K562 (cell line): Measurements from ENCODE around the gene CRLF1. TPM values are rescaled to one million over a fixed set of nuclear protein-coding genes. Genes with fewer than 3 reads are reported as not detected.

Experiments
- C11orf30 ChIP-seq: fragments of 450-650 bp; IDR thresholded peaks from 2 replicates; pipeline ENCODE4 v1.6.1; 2016; ENCODE audit warnings: low read depth, mild to moderate bottlenecking
- ETS2 ChIP-seq: IDR thresholded peaks from 2 replicates; pipeline ENCODE4 v1.6.1; 2016; ENCODE audit warnings: borderline replicate concordance, missing genetic modification characterization, mild to moderate bottlenecking, moderate library complexity, missing compliant biosample characterization; ENCODE audit not compliant: poor library complexity, severe bottlenecking
- ETV1 ChIP-seq: fragments of 450-650 bp; conservative IDR thresholded peaks from 2 replicates; pipeline ENCODE4 v1.6.1; 2016; ENCODE audit warnings: missing genetic modification characterization, control low read depth, low read depth, missing compliant biosample characterization
- MAFG ChIP-seq: fragments of 450-650 bp; conservative IDR thresholded peaks from 2 replicates; pipeline ENCODE4 v1.6.1; 2016; ENCODE audit warnings: missing genetic modification characterization, missing compliant biosample characterization
- MTA1 ChIP-seq: fragments of 450-650 bp; IDR thresholded peaks from 2 replicates; pipeline ENCODE4 v1.6.1; 2017; ENCODE audit warnings: borderline replicate concordance
- NCOA6 ChIP-seq: fragments of 450-650 bp; IDR thresholded peaks from 2 replicates; pipeline ENCODE4 v1.6.1; 2017; ENCODE audit warnings: mild to moderate bottlenecking
- POLR3G ChIP-seq: IDR thresholded peaks from 2 replicates; pipeline ENCODE4 v1.6.1; 2011; ENCODE audit not compliant: insufficient read length, insufficient replicate concordance; ENCODE audit errors: extremely low read depth
- RBM15 ChIP-seq: fragments of 200-400 bp; formaldehyde crosslinking; IDR thresholded peaks from 2 replicates; pipeline ENCODE4 v1.6.1; 2018; ENCODE audit warnings: mild to moderate bottlenecking, low read length, moderate library complexity; ENCODE audit not compliant: insufficient read depth
- SMC3 ChIP-seq: conservative IDR thresholded peaks from 2 replicates; pipeline ENCODE4 v1.6.1; 2011; ENCODE audit warnings: low read depth, low read length, improper control_type of control experiment; ENCODE audit not compliant: insufficient read depth
- SNRNP70 ChIP-seq: fragments of 200-400 bp; formaldehyde crosslinking; optimal IDR thresholded peaks from 2 replicates; pipeline ENCODE3; 2017; ENCODE audit warnings: low read depth, low read length
- SP1 ChIP-seq: sonication (generic); formaldehyde crosslinking; IDR thresholded peaks from 2 replicates; pipeline ENCODE4 v1.8.1; 2022; ENCODE audit warnings: mild to moderate bottlenecking, missing genetic modification reagents
- TCF3 ChIP-seq: sonication (generic); formaldehyde crosslinking; IDR thresholded peaks from 2 replicates; pipeline ENCODE4 v1.4.0; 2020; ENCODE audit warnings: mild to moderate bottlenecking, missing genetic modification reagents
- TEAD2 ChIP-seq: fragments of 450-650 bp; IDR thresholded peaks from 2 replicates; pipeline ENCODE4 v1.6.1; 2016; ENCODE audit warnings: missing genetic modification characterization, control low read depth, missing compliant biosample characterization
- WHSC1 ChIP-seq: IDR thresholded peaks from one replicate; pipeline ENCODE4 v1.6.1; 2012; ENCODE audit warnings: low read length, control low read depth, inconsistent platforms
- ZBTB34 ChIP-seq: fragments of 250-450 bp; sonication (Bioruptor Pico); IDR thresholded peaks from 2 replicates; pipeline ENCODE4 v1.8.0; 2021; ENCODE audit warnings: mild to moderate bottlenecking, moderate library complexity
- ZNF23 ChIP-seq: fragments of 250-450 bp; sonication (Bioruptor Pico); IDR thresholded peaks from 2 replicates; pipeline ENCODE4 v1.4.0; 2020; ENCODE audit warnings: mild to moderate bottlenecking
- ZNF354B ChIP-seq: fragments of 250-450 bp; sonication (Bioruptor Pico); IDR thresholded peaks from 2 replicates; pipeline ENCODE4 v1.4.0; 2020
- polyA plus RNA-seq, 8 experiments: library from polyadenylated mRNA; depleted of rRNA in 4 of 8; stranded (reverse) in 5 of 8; unstranded in 3 of 8; fragments of >200 nt; fragmentation: Nextera tagmentation in 2 of 8; fragmentation: Illumina TruSeq in 1 of 8; extraction: Ambion mirVana in 2 of 8; extraction: Trizol in 1 of 8; gene quantifications; 2 replicates each; pipeline versions ENCODE4 v1.2.1 to v1.2.3, GENCODE V29; 2011 to 2014; ENCODE audit warnings: inconsistent platforms in 1 of 8, missing spikeins in 1 of 8
- total RNA-seq, 7 experiments: library from RNA; depleted of rRNA in 6 of 7; stranded (reverse); fragments of >200 nt in 6 of 7; fragmentation: Illumina TruSeq in 2 of 7; extraction: Trizol in 2 of 7; gene quantifications; 2 replicates each; pipeline versions ENCODE4 v1.2.1 to v1.2.3, GENCODE V29; 2011 to 2021; ENCODE audit warnings: low replicate concordance in 1 of 7
- TF ChIP-seq, protein P1 (sequence below): fragments of 450-650 bp; formaldehyde crosslinking; IDR thresholded peaks from 2 replicates; pipeline ENCODE4 v1.4.0; 2022; ENCODE audit warnings: missing genetic modification characterization
- TF ChIP-seq, protein P2 (sequence below), 2 experiments: fragments of 450-650 bp in 1 of 2; sonication (generic) in 1 of 2; formaldehyde crosslinking in 1 of 2; IDR thresholded peaks in 1 of 2; conservative IDR thresholded peaks in 1 of 2; 2 replicates each; pipeline versions ENCODE4 v1.6.1 to v1.8.1; 2016 to 2023; ENCODE audit warnings: mild to moderate bottlenecking in 2 of 2, moderate library complexity in 2 of 2, inconsistent platforms in 1 of 2, missing genetic modification reagents in 1 of 2

The CRLF1 gene
- total and polyA plus RNA-seq, 9 of the 15 experiments (the other 6 are each of a cell fraction or from before 2014, with no cell fraction given): 0.85 to 3.6 (median 1.7) TPM

GRCh38 chr19:18644196-18645034 lies 37.8 kb upstream of the CRLF1 start (continued):
- TF ChIP-seq, protein P1, sequence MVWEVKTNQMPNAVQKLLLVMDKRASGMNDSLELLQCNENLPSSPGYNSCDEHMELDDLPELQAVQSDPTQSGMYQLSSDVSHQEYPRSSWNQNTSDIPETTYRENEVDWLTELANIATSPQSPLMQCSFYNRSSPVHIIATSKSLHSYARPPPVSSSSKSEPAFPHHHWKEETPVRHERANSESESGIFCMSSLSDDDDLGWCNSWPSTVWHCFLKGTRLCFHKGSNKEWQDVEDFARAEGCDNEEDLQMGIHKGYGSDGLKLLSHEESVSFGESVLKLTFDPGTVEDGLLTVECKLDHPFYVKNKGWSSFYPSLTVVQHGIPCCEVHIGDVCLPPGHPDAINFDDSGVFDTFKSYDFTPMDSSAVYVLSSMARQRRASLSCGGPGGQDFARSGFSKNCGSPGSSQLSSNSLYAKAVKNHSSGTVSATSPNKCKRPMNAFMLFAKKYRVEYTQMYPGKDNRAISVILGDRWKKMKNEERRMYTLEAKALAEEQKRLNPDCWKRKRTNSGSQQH (CRISPR knock-in tag): no peak
- no peak for TF ChIP-seq C11orf30
- TF ChIP-seq, protein P2, sequence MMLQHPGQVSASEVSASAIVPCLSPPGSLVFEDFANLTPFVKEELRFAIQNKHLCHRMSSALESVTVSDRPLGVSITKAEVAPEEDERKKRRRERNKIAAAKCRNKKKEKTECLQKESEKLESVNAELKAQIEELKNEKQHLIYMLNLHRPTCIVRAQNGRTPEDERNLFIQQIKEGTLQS (IDR thresholded peaks at IDR 0.05): no peak
- TF ChIP-seq, protein P2 (CRISPR knock-in tag; conservative IDR thresholded peaks at IDR 0.05): no peak
- TF ChIP-seq MAFG: no peak
- no peak for TF ChIP-seq SP1 (CRISPR knock-in tag)
- no peak for TF ChIP-seq ZNF354B
- no peak for TF ChIP-seq NCOA6
- no peak for TF ChIP-seq ETS2 (tag)
- no peak for TF ChIP-seq TEAD2 (tag)
- TF ChIP-seq SNRNP70: no peak
- TF ChIP-seq MTA1: no peak
- TF ChIP-seq ZBTB34 (CRISPR knock-in tag): no peak
- TF ChIP-seq ZNF23 (CRISPR knock-in tag): no peak
- no peak for TF ChIP-seq ETV1
- TF ChIP-seq POLR3G: no peak
- no peak for TF ChIP-seq WHSC1
- TF ChIP-seq SMC3: 0 out of 2 replicates have a peak, but pooled peaks have one; percentile 6
- TF ChIP-seq TCF3 (CRISPR knock-in tag): no peak
- TF ChIP-seq RBM15: no peak
